Mesenchymal stem cell (in vitro differentiated cells and primary cell): Measurements from ENCODE around the gene FAM174C.
A peak's percentile ranks its signal among the peaks of the same experiment; 100 is the strongest.

Source experiments
- DNase-seq: peaks from one replicate; pipeline ENCODE4 v3.0.0-alpha.2; 2013
- H2AFZ ChIP-seq: one replicate; pipeline ENCODE4 v1.6.1; 2013; ENCODE audit warnings: low read depth, mild to moderate bottlenecking, control low read depth, inconsistent platforms, low read length, moderate library complexity
- H2AK5ac ChIP-seq: 2 replicates; pipeline ENCODE4 v1.6.1; 2013; ENCODE audit warnings: low read length, moderate library complexity, mild to moderate bottlenecking, inconsistent platforms; ENCODE audit not compliant: severe bottlenecking
- H2BK120ac ChIP-seq: one replicate; pipeline ENCODE4 v1.6.1; 2013; ENCODE audit warnings: low read depth, mild to moderate bottlenecking, inconsistent platforms, low read length, moderate library complexity
- H2BK12ac ChIP-seq, 2 experiments: one replicate each; pipeline ENCODE4 v1.6.1; 2013; ENCODE audit warnings: inconsistent platforms in 2 of 2, low read length in 2 of 2, mild to moderate bottlenecking in 2 of 2, moderate library complexity in 2 of 2, control low read depth in 1 of 2
- H2BK15ac ChIP-seq: one replicate; pipeline ENCODE4 v1.6.1; 2013; ENCODE audit warnings: mild to moderate bottlenecking, low read depth, inconsistent platforms; ENCODE audit not compliant: poor library complexity, severe bottlenecking
- H2BK5ac ChIP-seq: 2 replicates; pipeline ENCODE4 v1.6.1; 2013; ENCODE audit warnings: low read depth, mild to moderate bottlenecking, low read length, control low read depth, inconsistent platforms; ENCODE audit not compliant: poor library complexity, severe bottlenecking
- H3K14ac ChIP-seq, 2 experiments: one replicate each; pipeline ENCODE4 v1.6.1; 2013; ENCODE audit warnings: inconsistent platforms in 2 of 2, low read length in 2 of 2, control low read depth in 1 of 2, mild to moderate bottlenecking in 1 of 2, moderate library complexity in 1 of 2
- H3K18ac ChIP-seq, 2 experiments: one replicate each; pipeline ENCODE4 v1.6.1; 2013; ENCODE audit warnings: inconsistent platforms in 2 of 2, low read length in 2 of 2, control low read depth in 1 of 2, low read depth in 1 of 2, mild to moderate bottlenecking in 1 of 2
- H3K23ac ChIP-seq, 2 experiments: one replicate each; pipeline ENCODE4 v1.6.1; 2013; ENCODE audit warnings: inconsistent platforms in 2 of 2, low read length in 2 of 2, mild to moderate bottlenecking in 2 of 2, moderate library complexity in 2 of 2, control low read depth in 1 of 2
- H3K27ac ChIP-seq: 2 replicates; pipeline ENCODE4 v1.5.1; 2013; ENCODE audit warnings: mild to moderate bottlenecking, moderate library complexity, low read length, control low read depth, inconsistent platforms; ENCODE audit not compliant: poor library complexity, severe bottlenecking
- H3K27me3 ChIP-seq, 2 experiments: 2 replicates each; pipeline versions ENCODE4 v1.6.1 to v1.7.0; 2013; ENCODE audit warnings: low read length in 2 of 2, mild to moderate bottlenecking in 2 of 2, moderate library complexity in 2 of 2, control low read depth in 1 of 2, inconsistent platforms in 1 of 2; ENCODE audit not compliant: control insufficient read depth in 1 of 2, insufficient read depth in 1 of 2
- H3K36me3 ChIP-seq, 2 experiments: 2 replicates each; pipeline versions ENCODE4 v1.6.1 to v1.7.0; 2013; ENCODE audit warnings: low read length in 2 of 2, control low read depth in 1 of 2, inconsistent platforms in 1 of 2, low read depth in 1 of 2, mild to moderate bottlenecking in 1 of 2; ENCODE audit not compliant: insufficient read depth in 2 of 2, control insufficient read depth in 1 of 2
- H3K4ac ChIP-seq, 2 experiments: one replicate each; pipeline ENCODE4 v1.6.1; 2013; ENCODE audit warnings: inconsistent platforms in 2 of 2, low read length in 2 of 2, mild to moderate bottlenecking in 2 of 2, moderate library complexity in 2 of 2, control low read depth in 1 of 2, low read depth in 1 of 2
- H3K4me1 ChIP-seq: 2 replicates; pipeline ENCODE4 v1.6.1; 2013; ENCODE audit warnings: low read depth, low read length, control low read depth; ENCODE audit not compliant: control insufficient read depth, insufficient read depth
- H3K4me2 ChIP-seq: 2 replicates; pipeline ENCODE4 v1.6.1; 2013; ENCODE audit warnings: low read length, mild to moderate bottlenecking, inconsistent platforms; ENCODE audit not compliant: poor library complexity, severe bottlenecking
- H3K4me3 ChIP-seq, 2 experiments: 2 replicates each; pipeline versions ENCODE4 v1.5.1 to v1.7.0; 2013; ENCODE audit warnings: low read length in 2 of 2, mild to moderate bottlenecking in 2 of 2, control low read depth in 1 of 2, low read depth in 1 of 2; ENCODE audit not compliant: insufficient read depth in 1 of 2
- H3K79me1 ChIP-seq: replicated peaks from 2 replicates; pipeline ENCODE4 v1.6.1; 2013; ENCODE audit warnings: mild to moderate bottlenecking, control low read depth, low read length, inconsistent platforms; ENCODE audit not compliant: poor library complexity, severe bottlenecking
- H3K9ac ChIP-seq: 2 replicates; pipeline ENCODE4 v1.7.0; 2013; ENCODE audit warnings: mild to moderate bottlenecking, low read length, moderate library complexity
- H3K9me3 ChIP-seq: 2 replicates; pipeline ENCODE4 v1.7.0; 2013; ENCODE audit warnings: mild to moderate bottlenecking, low read length; ENCODE audit not compliant: control insufficient read depth
- H4K8ac ChIP-seq: one replicate; pipeline ENCODE4 v1.6.1; 2013; ENCODE audit warnings: inconsistent platforms, mild to moderate bottlenecking, low read length, moderate library complexity
- H4K91ac ChIP-seq: one replicate; pipeline ENCODE4 v1.6.1; 2013; ENCODE audit warnings: mild to moderate bottlenecking, low read length, inconsistent platforms
- WGBS: methylation state at CpG from one replicate; pipeline ENCODE4 v1.1.7; 2013; ENCODE audit warnings: mixed read lengths; 5-methylcytosine and 5-hydroxymethylcytosine counted together

The FAM174C gene

DNA sequence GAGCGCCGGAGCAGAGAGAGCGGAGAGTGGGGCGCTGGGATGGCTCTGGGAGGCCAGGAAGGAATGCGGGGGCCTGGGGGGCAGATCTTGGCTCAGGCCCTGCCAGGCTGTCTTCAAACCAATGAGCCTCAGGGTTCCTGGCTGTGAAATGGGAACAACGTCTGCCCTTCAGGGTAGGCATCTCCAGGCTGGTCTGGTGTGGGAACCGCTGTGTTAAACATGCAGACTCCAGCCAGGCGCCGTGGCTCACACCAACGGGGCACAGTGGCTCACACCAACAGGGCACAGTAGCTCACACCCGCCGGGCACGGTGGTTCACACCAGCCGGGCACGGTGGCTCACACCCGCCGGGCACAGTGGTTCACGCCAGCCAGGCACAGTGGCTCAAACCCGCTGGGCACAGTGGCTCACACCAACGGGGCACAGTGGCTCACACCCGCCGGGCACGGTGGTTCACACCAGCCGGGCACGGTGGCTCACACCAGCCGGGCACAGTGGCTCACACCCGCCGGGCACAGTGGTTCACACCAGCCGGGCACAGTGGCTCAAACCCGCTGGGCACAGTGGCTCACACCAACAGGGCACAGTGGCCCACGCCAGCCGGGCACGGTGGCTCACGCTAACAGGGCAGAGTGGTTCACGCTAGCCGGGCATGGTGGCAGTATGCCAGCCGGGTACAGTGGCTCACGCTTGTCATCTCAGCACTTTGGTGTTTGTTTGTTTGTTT lies 50.4 kb downstream of the FAM174C start:
- no peak overlapping the region for H2AK5ac ChIP-seq
- no peak for DNase-seq
- no peak overlapping the region for H3K27ac ChIP-seq
- H3K27me3 ChIP-seq: peaks cover 0 to 27% of the 10 kb centered on the region in 2 experiments
- no peak overlapping the region for H2BK120ac ChIP-seq
- H3K9ac ChIP-seq: peak overlapping the region; percentile 70
- H3K23ac ChIP-seq: no peak overlapping the region
- H2BK12ac ChIP-seq: no peak overlapping the region
- H2AFZ ChIP-seq: no peak overlapping the region
- peak overlapping the region; percentile 16 for H2BK15ac ChIP-seq
- H3K4me3 ChIP-seq: peak overlapping the region in 1 of 2 experiments; percentile 67
- peak overlapping the region; percentile 37 for H4K91ac ChIP-seq
- no peaks in the 10 kb centered on the region for H3K36me3 ChIP-seq
- no peak overlapping the region for H3K4me2 ChIP-seq
- H3K4me1 ChIP-seq: peaks cover 2% of the 10 kb centered on the region
- no peaks in the 10 kb centered on the region for H3K9me3 ChIP-seq
- WGBS: 92% methylated on average over 38 of the region's 38 CpGs
- peak overlapping the region; percentile 55 for H4K8ac ChIP-seq
- H2BK5ac ChIP-seq: no peak overlapping the region
- H3K4ac ChIP-seq: no peak overlapping the region
- no peak overlapping the region for H3K14ac ChIP-seq
- no peak overlapping the region for H3K18ac ChIP-seq
- H3K79me1 ChIP-seq: no peaks in the 10 kb centered on the region

DNA sequence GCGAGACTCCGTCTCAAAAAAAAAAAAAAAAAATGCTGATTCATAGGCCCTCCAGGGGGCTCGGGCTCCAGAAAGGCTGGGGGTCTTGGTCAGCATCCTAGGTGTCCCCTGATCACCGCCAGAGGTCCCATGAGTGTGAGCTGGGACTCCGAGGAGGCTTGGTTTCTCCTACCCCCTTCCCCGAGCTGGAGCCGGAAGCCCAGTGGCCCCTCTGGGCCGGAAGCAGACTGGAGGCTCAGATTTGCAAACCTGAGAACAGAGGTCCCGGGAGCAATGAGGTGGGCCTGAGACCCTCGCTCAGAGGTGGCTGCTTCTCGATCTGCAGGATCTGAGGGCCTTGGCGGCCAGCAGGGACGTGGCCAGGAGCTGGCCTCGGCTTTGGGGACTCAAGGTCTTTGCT lies 51.8 kb downstream of the FAM174C start:
- no peak overlapping the region for H2BK120ac ChIP-seq
- H3K18ac ChIP-seq: no peak overlapping the region
- no peak overlapping the region for H3K4ac ChIP-seq
- H2BK15ac ChIP-seq: no peak overlapping the region
- no peak overlapping the region for H2BK5ac ChIP-seq
- H3K27me3 ChIP-seq: peaks cover 0 to 26% of the 10 kb centered on the region in 2 experiments
- H2BK12ac ChIP-seq: no peak overlapping the region
- no peak for DNase-seq
- no peak overlapping the region for H3K4me3 ChIP-seq
- H3K27ac ChIP-seq: no peak overlapping the region
- H4K91ac ChIP-seq: no peak overlapping the region
- peaks cover 2% of the 10 kb centered on the region for H3K4me1 ChIP-seq
- H3K79me1 ChIP-seq: no peaks in the 10 kb centered on the region
- H2AK5ac ChIP-seq: no peak overlapping the region
- no peak overlapping the region for H4K8ac ChIP-seq
- no peak overlapping the region for H3K4me2 ChIP-seq
- WGBS: 90% methylated on average over 14 of the region's 14 CpGs
- H3K36me3 ChIP-seq: no peaks in the 10 kb centered on the region
- H2AFZ ChIP-seq: no peak overlapping the region
- H3K9ac ChIP-seq: no peak overlapping the region
- no peak overlapping the region for H3K14ac ChIP-seq
- H3K9me3 ChIP-seq: no peaks in the 10 kb centered on the region
- H3K23ac ChIP-seq: no peak overlapping the region
